Fibroblast of upper back skin (primary cell): ENCODE data around the gene DISC1.
"Not testable (repeated sequence)": the region's sequence is repeated elsewhere in the genome, so short reads cannot be mapped to it uniquely, and the experiment has no call there.

Source experiments
- DNase-seq: peaks from one replicate; pipeline ENCODE4 v3.0.0-alpha.2; 2013

Gene DISC1

DNA sequence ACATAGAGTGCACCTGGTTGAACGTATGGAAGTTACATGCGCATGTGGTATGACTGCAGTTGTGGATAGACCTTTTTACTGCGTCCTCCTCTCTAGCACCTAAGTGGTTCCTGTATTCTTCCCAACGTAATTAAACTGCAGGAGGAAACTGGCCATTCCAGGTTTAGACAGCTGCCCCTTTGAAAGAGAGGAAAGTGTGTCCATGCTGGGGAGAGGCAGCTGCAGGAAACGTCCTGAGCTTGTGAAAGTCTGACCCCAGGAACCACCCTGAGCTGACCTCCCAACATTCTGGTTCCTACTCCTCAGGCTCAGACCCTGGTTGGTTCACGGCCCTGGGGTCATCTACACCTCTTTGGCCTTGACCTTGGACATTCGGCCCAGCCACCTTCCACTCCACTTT lies 309.3 kb downstream of the DISC1 start:
- DNase-seq: no peak

DNA sequence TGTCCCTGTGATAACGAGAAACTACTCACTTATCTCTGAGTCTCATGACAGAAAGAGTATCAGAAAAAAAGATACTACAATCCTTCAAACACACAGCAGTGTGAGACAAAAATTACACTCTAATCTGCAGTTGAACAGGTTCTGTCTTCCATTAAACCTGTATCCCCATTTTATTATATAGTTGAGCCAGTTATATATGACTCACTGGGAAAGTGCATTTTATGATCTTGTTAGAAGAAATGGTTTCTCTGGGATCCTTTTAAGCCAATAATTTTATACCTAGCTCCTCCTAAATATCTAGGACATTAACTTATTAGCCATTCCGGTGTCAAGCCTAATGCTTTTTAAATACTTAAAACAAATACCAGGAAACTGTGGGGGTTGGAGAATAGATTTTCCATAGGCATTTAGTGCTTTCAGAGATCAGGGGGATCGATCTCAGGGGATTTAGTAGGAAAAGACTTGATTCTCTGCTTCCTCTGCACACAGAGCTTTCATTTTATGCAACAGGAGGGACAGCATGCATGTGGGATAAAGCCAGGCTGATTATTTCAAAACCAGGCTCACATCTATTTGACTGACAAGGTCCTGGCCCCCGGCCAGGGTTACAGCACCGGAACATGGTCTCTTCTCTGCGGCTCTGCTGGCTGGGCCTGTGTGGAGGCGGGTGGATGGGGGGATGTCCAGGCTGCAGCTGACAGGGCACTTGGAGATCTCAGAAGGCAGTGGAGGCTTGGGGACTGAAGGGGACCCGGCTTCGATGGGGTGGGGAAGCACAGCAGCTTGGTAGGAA lies 310.6 kb downstream of the DISC1 start:
- no peak for DNase-seq

DNA sequence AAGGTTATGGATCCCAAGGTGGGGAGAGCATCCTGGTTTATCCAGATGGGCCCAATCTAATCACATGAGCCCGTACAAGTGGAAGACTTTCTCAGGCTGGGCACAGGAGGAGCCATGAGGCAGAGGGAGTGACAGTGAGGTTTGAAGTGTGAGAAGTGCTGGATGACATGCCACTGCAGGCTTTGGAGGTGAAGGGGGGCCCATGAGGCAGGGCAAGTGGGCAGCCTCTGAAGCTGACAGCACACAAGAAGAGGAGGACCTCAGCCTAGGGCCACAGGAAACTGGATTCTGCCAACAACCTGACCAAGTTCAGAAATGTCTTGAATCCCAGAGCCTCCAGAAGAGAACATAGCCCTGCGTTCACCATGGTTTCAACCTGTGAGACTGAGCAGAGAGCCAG lies 311.6 kb downstream of the DISC1 start:
- DNase-seq: no peak

DNA sequence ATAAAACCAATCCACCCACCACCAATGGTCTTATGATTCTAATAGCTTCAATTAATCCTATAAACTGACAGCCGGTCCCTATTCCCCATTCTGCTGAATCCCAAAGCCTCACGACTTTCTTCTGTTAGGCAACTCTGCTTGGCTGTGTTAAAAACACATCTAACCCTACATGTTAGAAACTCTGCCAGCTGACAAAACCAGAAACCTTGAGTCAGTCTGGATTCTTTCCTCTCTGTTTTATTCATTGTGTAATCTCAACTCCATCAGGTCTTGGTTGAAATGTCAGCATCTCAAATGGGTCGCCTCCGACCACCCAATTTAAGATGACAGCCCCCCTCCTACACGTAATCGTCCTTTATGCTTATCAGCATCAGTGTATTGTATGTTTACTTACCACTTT lies 312.1 kb downstream of the DISC1 start:
- DNase-seq: no peak

DNA sequence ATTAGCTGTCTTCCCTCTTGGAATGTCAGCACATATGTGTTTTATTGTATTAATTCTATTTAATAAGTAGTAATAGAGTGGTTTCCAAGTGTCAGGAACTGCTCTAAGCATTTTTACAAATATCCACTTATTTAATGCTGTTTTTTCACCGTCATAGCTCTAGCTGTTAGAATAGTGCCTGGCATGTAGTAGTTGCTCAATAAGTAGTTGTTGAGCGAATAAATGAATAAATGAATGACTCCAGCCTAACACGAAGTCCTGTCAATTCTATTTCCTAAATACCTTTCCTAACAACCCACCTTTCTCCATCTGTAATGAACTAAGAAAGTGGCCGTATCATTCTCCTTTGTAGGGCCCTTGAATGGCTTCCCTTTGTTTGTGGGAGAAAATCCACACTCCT lies 312.5 kb downstream of the DISC1 start:
- no peak for DNase-seq

DNA sequence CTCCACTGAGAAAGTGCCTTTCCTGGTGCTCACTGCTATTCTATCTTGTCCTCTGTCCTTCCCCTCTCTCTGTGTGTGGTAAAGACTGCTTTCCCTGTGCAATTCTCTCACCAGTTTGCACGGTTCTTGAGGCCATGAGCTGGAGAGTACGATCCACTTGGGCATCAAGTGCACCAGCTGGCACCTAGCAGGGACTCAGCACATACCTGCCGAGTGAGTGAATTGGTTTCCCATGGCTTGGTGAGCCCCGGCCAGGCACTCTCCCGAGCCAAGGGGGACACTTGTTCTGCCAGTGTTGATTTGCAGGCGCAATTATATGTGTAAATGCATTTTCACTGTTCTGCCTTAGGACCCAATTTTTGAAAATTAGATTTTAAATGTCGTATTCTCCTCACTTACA lies 313.5 kb downstream of the DISC1 start:
- DNase-seq: no peak

DNA sequence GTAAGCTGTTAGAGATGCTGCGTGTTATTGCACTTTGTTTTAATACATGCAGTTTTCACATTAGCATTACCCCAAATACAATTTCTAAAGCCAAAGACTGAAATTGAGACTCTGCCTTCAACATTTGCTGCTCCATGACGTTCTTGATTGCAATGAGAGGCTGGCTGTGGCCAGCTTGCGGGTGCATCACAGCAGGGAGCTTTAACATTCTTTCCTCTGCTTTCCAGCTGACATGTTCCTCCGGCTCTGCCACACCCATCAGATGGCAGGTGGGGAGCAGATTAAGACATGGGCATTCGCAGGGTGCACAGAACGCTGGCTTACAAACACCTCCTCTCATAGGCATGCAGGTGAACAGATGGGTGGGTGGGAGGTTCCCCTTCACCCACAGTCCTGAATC lies 314.1 kb downstream of the DISC1 start:
- no peak for DNase-seq

DNA sequence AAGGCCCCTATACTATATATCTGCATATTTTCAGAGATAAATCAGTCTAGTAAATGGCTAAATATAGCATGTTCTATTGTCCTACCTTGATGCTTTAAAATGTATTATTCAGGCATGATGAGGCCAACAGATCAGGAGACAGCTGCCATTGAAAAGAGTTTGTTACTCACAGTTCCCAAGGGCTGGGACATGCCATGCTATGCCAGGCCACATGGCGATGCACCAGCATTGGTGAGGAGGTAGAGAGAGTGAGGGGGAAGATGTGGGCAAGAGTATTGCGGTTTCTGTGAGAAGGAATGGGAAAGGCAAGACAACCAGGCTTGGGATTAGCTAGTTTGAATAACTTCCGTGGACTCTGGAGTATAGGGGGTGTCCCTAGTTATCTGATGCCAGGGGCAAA lies 316.5 kb downstream of the DISC1 start:
- DNase-seq: no peak

DNA sequence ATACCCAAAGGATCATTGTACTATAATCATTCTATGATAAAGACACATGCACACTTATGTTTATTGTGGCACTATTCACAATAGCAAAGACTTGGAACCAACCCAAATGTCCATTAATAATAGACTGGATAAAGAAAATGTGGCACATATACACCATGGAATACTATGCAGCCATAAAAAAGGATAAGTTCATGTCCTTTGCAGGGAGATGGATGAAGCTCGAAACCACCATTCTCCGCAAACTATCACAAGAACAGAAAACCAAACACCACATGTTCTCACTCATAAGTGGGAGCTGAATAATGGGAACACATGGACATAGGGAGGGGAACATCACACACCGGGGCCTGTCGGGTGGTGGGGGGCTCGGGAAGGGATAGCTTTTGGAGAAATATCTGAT lies 321.5 kb downstream of the DISC1 start:
- not testable (repeated sequence) for DNase-seq

DNA sequence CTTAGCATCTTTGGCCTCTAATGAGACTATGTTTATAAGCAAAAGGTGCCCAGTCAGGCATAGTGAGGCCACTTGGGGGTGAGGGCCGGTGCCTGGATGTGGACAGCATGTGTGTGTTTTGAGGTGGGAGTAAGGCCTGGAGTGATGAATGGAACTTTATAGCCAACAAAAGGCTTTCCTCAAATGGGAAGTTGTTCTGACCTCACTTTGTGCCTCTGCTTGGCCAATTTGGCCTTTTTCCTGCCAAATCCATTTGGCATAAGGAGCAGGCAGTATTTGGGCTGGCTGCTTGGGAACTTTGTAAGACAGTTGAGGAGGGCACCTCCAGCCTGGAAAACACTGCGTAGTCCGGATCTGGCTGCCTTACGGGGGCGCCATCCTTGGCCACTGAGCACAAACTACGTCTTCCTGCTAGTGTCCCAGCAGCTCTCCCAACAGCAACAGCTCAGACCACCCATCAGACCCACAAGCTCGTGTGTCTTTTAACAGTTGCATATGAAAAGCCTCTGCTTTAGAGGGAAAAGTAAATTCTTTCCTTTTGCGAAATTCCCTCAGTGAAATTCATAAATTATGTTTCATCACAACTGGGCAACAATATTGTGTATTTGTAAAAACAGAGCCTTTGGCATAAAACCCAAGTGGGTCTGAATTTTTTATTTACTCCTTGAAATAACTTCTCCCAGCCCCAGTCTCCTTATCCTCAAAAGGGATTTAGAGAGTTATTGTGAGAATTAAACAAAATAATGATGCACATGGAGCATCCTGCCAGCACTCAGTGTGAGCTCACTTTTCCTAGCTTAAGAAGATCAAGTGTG lies 322.9 kb downstream of the DISC1 start:
- DNase-seq: no peak

DNA sequence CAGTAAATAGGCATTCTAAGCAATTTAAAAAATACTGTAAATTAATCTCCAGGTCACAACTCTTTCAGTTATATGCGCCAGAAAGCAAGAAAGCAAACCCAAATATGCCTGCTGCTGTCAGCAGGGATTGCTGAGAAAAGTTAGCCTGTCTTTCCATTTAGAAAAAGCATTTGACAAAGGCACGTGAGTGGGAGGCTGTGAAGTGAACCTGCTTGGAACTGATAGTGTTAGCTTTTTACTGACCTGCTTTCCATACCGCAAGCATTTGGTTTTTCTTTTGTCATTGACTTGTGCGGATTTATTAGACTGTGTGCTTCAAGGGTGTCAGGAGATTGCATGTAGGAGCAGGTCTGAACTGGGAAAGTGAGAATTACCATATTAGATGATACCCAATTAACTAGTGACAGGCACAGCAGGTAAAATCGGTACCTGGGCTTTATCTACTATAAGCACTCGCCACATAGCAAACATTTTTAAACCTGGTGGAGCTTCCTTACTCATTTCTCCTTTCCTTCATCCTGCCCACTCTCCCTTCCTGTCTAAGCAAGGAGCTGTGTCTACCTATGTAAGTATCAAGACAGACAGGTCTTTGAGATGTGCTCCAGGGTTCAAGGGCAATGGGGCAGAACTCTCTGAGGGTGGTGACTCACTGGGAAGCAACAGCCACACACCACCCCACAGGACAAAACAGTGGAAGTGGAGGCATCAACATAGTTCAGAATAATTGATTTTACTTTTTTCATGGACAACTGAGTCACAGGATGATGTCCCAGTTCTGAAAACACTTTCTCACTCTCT lies 323.9 kb downstream of the DISC1 start:
- DNase-seq: no peak

DNA sequence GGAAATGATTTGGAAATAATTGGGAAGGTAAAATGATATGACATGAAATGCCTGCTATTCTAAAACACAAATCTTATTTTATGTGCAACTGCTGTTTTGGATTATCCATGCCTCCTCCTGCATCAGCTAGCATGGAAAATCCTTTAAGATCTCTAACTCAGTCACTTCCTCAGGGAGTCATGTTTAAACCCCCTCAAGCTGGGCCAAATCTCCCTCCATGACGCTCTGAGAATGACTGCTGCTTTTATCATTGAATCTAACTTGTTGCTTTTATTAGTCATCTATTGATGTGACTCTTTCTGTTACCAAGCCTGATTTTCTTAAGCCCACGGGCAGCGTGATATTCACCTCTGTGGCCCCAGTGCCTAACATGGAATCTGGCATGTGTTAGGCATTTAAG lies 324.8 kb downstream of the DISC1 start:
- peak; percentile 51 for DNase-seq

DNA sequence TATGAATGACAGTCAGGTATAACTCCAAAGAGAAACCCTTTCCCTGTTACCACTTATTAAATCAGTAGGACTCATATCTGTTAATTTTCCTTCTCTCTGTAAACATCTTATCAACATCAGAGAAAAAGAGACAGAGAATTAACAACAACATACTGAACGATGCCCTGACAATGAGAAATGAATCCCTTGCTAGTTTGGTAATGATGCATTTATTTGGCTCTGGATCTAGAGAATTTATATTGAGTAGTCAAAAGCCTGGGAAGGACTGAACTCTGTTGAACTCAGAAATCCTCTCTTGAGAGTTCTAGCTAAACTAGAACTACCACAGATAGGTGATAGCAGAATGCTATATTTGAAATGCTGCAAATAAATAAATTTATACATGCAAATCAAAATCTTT lies 325.6 kb downstream of the DISC1 start:
- no peak for DNase-seq

DNA sequence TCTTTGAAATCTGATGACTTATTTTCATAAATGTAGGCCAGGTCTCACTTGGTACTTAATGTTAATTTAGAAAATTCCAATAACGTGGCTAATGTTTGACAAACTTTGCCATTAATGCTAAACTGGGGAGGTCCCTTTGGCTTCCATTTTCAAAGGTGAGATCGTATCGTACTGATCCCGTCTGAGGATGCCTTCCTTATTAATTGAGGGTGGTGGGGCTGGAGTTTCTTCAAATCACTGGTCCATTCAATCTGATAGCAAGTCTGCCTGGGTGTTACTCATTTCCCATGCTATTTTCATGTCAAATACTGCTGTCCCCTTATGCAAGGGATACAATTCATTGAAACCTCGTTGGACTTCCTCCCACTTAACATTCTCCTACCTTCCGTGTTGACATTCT lies 327.1 kb downstream of the DISC1 start:
- DNase-seq: no peak

DNA sequence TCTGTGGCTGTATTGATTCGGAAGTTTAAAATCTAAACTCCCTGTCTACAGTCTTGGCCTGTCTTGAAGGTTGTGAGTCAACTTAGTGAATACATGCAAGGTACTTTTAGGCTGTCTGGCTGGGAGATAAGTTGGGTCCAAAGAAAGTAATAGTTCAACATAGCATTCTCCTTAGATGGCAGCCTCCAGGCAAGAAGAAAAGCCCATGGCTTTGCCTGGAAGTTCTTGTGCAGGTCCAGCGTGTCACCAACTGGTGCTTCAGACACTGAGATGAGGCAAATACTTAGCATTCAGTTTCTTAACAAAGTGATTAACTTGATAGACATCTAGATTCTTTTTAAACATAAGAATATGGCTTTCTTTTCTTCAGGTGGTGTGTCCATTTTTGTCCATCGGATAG lies 328.2 kb downstream of the DISC1 start:
- no peak for DNase-seq

DNA sequence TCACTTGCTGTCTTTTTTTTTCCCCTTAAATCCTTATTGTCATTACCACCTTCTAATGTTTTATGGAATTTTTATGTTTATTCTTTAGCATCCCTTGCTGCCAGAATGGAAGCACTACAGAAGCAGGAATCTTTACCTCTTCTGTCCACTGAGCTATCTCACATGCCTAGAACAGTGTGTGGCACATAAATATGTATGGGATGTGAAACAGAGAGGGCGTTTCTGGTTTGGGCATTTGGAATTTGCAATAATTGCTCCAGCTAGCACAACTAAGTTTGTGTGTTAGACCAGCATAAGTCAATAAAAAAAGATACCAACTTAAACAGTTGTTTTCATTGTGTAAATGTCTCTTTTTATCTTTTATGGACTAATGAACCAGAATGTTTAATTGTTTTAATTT lies 330.8 kb downstream of the DISC1 start:
- DNase-seq: no peak

DNA sequence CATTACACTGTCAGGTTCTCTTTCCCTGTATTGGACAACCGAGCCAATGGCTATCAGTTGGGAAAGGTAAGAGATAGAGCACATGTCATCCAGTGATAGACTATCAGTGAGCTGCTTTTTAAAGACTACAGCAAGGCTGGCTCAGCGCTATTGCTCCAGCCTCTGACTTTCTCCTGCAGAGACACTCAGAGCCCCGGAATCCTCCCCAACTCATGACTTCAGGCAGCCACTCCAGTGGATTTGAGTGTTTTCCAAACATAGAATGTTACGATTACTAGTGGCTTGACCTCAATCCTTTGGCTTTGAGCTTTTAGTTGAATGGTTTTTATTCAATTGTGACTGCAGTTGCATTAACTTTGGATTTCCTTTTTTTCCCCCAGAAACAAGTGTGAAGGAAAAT lies 331.9 kb downstream of the DISC1 start:
- peak; percentile 48 for DNase-seq

DNA sequence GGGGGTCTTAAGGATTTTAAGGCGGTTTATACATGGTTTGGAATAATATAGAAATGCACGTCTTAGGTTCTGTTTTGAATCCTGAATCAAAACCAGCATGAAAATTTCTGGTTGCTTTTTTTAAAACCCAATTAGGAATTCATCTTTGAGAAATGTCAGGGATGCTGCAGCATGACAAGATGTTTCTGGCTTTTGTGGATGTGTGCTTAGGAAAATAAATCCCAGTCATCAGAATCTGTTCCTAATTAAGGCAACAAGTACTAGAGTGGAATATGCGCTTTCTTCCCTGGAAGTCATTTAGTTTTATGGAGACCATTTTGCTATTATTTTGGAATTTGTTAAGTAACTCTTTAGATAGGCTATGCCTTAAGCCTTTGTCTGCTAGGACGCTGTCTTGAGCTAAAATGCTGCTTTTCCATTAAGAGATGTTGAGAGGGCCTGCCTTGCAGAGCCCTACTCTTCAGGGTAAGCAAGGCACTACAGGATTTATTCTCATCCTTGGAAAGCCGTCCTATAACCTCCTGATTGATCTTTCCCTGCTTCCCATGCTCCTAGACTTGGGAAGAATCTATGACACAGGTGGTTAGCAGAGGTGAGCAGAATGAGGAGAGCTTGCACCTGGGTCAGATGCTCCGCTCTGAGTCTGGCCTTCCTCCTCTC lies 332.8 kb downstream of the DISC1 start:
- peak; percentile 75 for DNase-seq

DNA sequence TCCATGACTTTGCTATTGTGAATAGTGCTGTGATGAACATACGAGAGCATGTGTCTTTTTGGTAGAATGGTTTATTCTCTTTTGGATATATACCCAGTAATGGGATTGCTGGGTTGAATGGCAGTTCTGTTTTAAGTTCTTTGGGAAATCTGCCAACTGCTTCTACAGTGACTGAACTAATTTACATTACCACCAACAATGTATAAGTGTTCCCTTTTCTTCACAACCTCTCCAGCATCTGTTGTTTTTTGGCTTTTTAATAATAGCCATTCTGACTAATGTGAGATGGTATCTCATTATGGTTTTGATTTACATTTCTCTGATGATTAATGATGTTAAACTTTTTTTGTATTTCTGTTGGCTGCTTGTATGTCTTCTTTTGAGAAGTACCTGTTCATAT lies 335.2 kb downstream of the DISC1 start:
- DNase-seq: peak; percentile 36

DNA sequence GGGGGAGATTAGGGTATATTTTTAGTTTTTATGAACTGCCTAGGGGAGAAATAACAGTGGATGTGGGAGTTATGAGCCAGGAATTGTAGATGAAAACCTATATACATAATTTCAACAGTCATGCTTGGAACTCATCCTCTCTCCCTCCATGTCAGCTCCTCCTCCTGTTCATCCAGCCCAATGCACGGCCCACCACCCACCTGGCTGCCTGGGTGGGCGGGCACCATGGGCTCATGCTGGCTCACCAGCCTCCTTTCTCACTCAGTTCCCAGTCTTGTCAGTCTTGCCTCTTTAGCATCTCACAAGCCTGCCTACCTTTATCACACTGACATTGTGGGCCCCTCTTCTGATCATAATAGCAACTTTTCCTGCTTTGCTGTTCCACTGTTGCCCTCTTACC lies 336.0 kb downstream of the DISC1 start:
- DNase-seq: no peak

DNA sequence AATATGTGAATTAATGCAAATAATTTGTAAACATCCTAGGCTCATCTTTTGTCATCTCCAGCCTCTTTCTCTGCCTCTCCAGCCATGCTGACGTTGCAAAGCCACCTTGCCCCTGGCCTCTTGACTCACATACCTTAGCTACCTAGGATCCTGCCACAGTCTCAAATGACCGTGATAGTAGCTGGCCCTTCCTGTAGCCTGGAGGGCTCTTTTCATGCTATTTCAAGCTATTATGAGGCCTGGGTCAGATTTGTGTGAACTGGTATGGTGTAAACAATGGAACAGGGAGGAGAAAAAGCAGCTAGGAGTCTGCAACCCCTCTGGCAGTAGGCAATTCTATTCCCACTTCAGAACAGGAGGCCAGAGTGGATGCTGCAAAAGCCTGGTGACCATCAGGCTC lies 337.7 kb downstream of the DISC1 start:
- no peak for DNase-seq

DNA sequence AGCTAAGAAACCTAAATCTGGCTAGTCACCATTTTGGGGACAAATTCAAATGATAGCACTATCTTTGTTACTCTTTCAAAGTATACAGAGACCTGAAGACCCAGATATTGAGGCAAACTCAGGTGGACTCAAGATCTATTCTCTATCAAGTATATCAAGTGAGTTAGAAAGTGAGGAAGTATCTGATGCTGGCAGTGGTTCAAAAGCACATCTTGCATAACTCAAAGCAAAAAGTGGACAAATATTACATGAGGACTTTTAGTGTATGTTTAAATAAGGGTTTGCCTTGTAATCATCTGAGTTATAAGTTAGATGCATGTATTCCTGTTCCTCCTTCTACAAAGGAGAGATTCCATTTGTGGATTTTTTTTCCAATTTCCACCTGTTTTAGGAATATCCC lies 338.4 kb downstream of the DISC1 start:
- no peak for DNase-seq

DNA sequence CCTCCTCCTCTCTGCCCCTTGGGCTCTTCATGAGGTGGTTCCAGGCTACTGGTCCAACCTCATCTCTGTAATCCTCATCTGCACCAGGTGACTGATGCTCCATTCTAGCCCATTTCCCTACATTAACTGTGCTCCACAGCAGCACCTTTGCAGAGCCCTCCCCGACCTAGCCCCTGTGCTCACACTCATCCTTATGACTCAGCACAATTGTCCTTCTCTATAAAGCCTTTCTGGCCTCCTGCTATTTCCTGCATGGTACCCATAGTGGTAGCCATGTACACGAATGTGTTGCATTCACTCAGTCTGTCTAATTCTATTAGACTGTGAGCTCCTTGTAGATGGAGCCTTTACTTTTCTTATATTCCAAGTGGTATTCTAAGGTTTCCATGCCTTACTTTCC lies 339.0 kb downstream of the DISC1 start:
- DNase-seq: no peak
